ENCODE data around the gene TTL. TPM values are rescaled to one million over a fixed set of nuclear protein-coding genes. Genes with fewer than 3 reads are reported as not detected.

TTL gene
- total and polyA plus RNA-seq, 2 of the 13 experiments (the other 11 are each of a cell fraction or from before 2014, with no cell fraction given) = 19.0 to 59.8 TPM

GRCh38 chr2:112584891-112585250 is 102.9 kb downstream of the TTL start (continued):
- TF ChIP-seq ZNF646 (CRISPR knock-in tag; IDR thresholded peaks at IDR 0.05) = peak; percentile 6; the same call in 1 of the 2 replicates
- TF ChIP-seq, protein P1, sequence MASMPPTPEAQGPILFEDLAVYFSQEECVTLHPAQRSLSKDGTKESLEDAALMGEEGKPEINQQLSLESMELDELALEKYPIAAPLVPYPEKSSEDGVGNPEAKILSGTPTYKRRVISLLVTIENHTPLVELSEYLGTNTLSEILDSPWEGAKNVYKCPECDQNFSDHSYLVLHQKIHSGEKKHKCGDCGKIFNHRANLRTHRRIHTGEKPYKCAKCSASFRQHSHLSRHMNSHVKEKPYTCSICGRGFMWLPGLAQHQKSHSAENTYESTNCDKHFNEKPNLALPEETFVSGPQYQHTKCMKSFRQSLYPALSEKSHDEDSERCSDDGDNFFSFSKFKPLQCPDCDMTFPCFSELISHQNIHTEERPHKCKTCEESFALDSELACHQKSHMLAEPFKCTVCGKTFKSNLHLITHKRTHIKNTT (CRISPR knock-in tag; IDR thresholded peaks at IDR 0.05) = no peak
- TF ChIP-seq ZNF274 (CRISPR knock-in tag; IDR thresholded peaks at IDR 0.05) = no peak
- no peak for TF ChIP-seq GATA4 (IDR thresholded peaks at IDR 0.05; ENCODE audit: borderline replicate concordance, low read depth)
- TF ChIP-seq NFE2L1 (CRISPR knock-in tag; IDR thresholded peaks at IDR 0.05; ENCODE audit: borderline replicate concordance) = no peak
- TF ChIP-seq NFE2L2 (IDR thresholded peaks at IDR 0.05; ENCODE audit: low read length) = no peak
- peak; percentile 69; the same call in 1 of the 2 replicates for TF ChIP-seq CHD4 (IDR thresholded peaks at IDR 0.05; ENCODE audit: borderline replicate concordance, low read length)
- TF ChIP-seq STAT5B (CRISPR knock-in tag; IDR thresholded peaks at IDR 0.05) = no peak
- TF ChIP-seq ETV5 (CRISPR knock-in tag; IDR thresholded peaks at IDR 0.05; ENCODE audit: borderline replicate concordance) = no peak
- no peak for TF ChIP-seq ZNF205 (CRISPR knock-in tag; IDR thresholded peaks at IDR 0.05)
- TF ChIP-seq NFRKB (IDR thresholded peaks at IDR 0.05) = no peak
- no peak for TF ChIP-seq PHF20 (CRISPR knock-in tag; IDR thresholded peaks at IDR 0.05)
- TF ChIP-seq HNF4G (IDR thresholded peaks at IDR 0.05; ENCODE audit: borderline replicate concordance, low read depth, low read length) = no peak; the same call in 1 of the 2 replicates
- peak; percentile 62; the same call in 1 of the 2 replicates for TF ChIP-seq HNF4G (CRISPR knock-in tag; IDR thresholded peaks at IDR 0.05; ENCODE audit: borderline replicate concordance, low read depth)
- TF ChIP-seq, protein P2, sequence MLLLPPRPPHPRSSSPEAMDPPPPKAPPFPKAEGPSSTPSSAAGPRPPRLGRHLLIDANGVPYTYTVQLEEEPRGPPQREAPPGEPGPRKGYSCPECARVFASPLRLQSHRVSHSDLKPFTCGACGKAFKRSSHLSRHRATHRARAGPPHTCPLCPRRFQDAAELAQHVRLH (CRISPR knock-in tag; IDR thresholded peaks at IDR 0.05; ENCODE audit: borderline replicate concordance, low read depth) = no peak
- TF ChIP-seq, protein P3, sequence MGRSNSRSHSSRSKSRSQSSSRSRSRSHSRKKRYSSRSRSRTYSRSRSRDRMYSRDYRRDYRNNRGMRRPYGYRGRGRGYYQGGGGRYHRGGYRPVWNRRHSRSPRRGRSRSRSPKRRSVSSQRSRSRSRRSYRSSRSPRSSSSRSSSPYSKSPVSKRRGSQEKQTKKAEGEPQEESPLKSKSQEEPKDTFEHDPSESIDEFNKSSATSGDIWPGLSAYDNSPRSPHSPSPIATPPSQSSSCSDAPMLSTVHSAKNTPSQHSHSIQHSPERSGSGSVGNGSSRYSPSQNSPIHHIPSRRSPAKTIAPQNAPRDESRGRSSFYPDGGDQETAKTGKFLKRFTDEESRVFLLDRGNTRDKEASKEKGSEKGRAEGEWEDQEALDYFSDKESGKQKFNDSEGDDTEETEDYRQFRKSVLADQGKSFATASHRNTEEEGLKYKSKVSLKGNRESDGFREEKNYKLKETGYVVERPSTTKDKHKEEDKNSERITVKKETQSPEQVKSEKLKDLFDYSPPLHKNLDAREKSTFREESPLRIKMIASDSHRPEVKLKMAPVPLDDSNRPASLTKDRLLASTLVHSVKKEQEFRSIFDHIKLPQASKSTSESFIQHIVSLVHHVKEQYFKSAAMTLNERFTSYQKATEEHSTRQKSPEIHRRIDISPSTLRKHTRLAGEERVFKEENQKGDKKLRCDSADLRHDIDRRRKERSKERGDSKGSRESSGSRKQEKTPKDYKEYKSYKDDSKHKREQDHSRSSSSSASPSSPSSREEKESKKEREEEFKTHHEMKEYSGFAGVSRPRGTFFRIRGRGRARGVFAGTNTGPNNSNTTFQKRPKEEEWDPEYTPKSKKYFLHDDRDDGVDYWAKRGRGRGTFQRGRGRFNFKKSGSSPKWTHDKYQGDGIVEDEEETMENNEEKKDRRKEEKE (IDR thresholded peaks at IDR 0.05) = no peak
- TF ChIP-seq GTF3A (CRISPR knock-in tag; conservative IDR thresholded peaks at IDR 0.05) = no peak
- no peak for TF ChIP-seq ADNP (CRISPR knock-in tag; IDR thresholded peaks at IDR 0.05)
- TF ChIP-seq MATR3 (CRISPR knock-in tag; IDR thresholded peaks at IDR 0.05) = no peak
- peak; percentile 7; the same call in 1 of the 2 replicates for TF ChIP-seq ZNF619 (CRISPR knock-in tag; IDR thresholded peaks at IDR 0.05)
- 0 out of 2 replicates have a peak, but pooled peaks have one; percentile 45 for TF ChIP-seq NFKB2 (CRISPR knock-in tag; IDR thresholded peaks at IDR 0.05; ENCODE audit: borderline replicate concordance)
- peak; percentile 10; the same call in 1 of the 2 replicates for TF ChIP-seq ZC3H4 (CRISPR knock-in tag; IDR thresholded peaks at IDR 0.05; ENCODE audit: borderline replicate concordance)
- no peak for TF ChIP-seq BHLHE40 (IDR thresholded peaks at IDR 0.05; ENCODE audit: low read length)
